GM23338 (cell line): ENCODE measurements around the gene ESPNL. TPM values are rescaled to one million over a fixed set of nuclear protein-coding genes. Genes with fewer than 3 reads are reported as not detected.

Experiments used
- ATAC-seq: fragments of 200-7000 bp; cut with Tn5 transposase; 3 replicates; pipeline ENCODE4 v1.9.1; 2020
- DNase-seq: peaks from one replicate; pipeline ENCODE4 v3.0.0-alpha.2; 2015; ENCODE audit warnings: low spot score
- H2AFZ ChIP-seq: fragments of 200-600 bp; sonication (generic); 2 replicates; pipeline ENCODE4 v1.8.0; 2016; ENCODE audit warnings: antibody characterized with exemption, mild to moderate bottlenecking, moderate library complexity
- H3F3A ChIP-seq: fragments of 200-600 bp; sonication (generic); replicated peaks from 2 replicates; pipeline ENCODE4 v1.8.0; 2017; ENCODE audit warnings: antibody characterized with exemption, mixed run types, low read depth
- H3K27ac ChIP-seq: fragments of 200-600 bp; sonication (generic); 2 replicates; pipeline ENCODE4 v1.6.1; 2016; ENCODE audit warnings: low read depth
- H3K27me3 ChIP-seq: fragments of 200-600 bp; sonication (generic); 2 replicates; pipeline ENCODE4 v1.8.0; 2016; ENCODE audit warnings: mild to moderate bottlenecking, mixed run types, moderate library complexity; ENCODE audit not compliant: insufficient read depth
- H3K36me3 ChIP-seq: fragments of 200-600 bp; sonication (generic); 2 replicates; pipeline ENCODE4 v1.8.0; 2016; ENCODE audit warnings: mild to moderate bottlenecking; ENCODE audit not compliant: insufficient read depth
- H3K4me1 ChIP-seq: fragments of 200-600 bp; sonication (generic); 2 replicates; pipeline ENCODE4 v1.8.0; 2016; ENCODE audit warnings: mild to moderate bottlenecking, moderate library complexity; ENCODE audit not compliant: insufficient read depth
- H3K4me2 ChIP-seq: fragments of 200-600 bp; sonication (generic); 2 replicates; pipeline ENCODE4 v1.7.1; 2017; ENCODE audit warnings: mixed run types
- H3K4me3 ChIP-seq: fragments of 200-600 bp; sonication (generic); 2 replicates; pipeline ENCODE4 v1.6.1; 2016; ENCODE audit warnings: mixed run types
- H3K79me2 ChIP-seq: fragments of 200-600 bp; sonication (generic); replicated peaks from 2 replicates; pipeline ENCODE4 v1.8.0; 2017; ENCODE audit warnings: mild to moderate bottlenecking; ENCODE audit not compliant: insufficient read depth
- H3K9me2 ChIP-seq: fragments of 200-600 bp; sonication (generic); 2 replicates; pipeline ENCODE4 v1.8.0; 2017; ENCODE audit not compliant: insufficient read depth
- H4K20me1 ChIP-seq: fragments of 200-600 bp; sonication (generic); replicated peaks from 2 replicates; pipeline ENCODE4 v1.8.0; 2017; ENCODE audit warnings: mild to moderate bottlenecking; ENCODE audit not compliant: insufficient read depth
- H3K27ac Mint-ChIP-seq: 2 replicates; pipeline ENCODE4 v1.8.0; 2020; ENCODE audit warnings: inconsistent platforms, mild to moderate bottlenecking, moderate library complexity, mixed read lengths
- H3K27me3 Mint-ChIP-seq: 3 replicates; pipeline ENCODE4 v1.8.0; 2022; ENCODE audit warnings: low read depth, mild to moderate bottlenecking, moderate library complexity, mixed read lengths, inconsistent platforms; ENCODE audit not compliant: insufficient read depth, poor library complexity
- H3K36me3 Mint-ChIP-seq: 3 replicates; pipeline ENCODE4 v1.8.0; 2021; ENCODE audit warnings: low read depth, mild to moderate bottlenecking, inconsistent platforms, moderate library complexity, mixed read lengths
- H3K4me1 Mint-ChIP-seq: 3 replicates; pipeline ENCODE4 v1.8.0; 2020; ENCODE audit warnings: mild to moderate bottlenecking, inconsistent platforms, mixed read lengths
- H3K4me3 Mint-ChIP-seq: 3 replicates; pipeline ENCODE4 v1.8.0; 2021; ENCODE audit warnings: moderate library complexity, mild to moderate bottlenecking, inconsistent platforms, mixed read lengths
- H3K9me3 Mint-ChIP-seq: 3 replicates; pipeline ENCODE4 v1.8.0; 2020; ENCODE audit warnings: moderate library complexity, mild to moderate bottlenecking, inconsistent platforms, mixed read lengths
- CREB1 ChIP-seq: fragments of 250-450 bp; sonication (Bioruptor Pico); IDR thresholded peaks from 2 replicates; pipeline ENCODE4 v1.5.0; 2020; ENCODE audit warnings: low read depth, mild to moderate bottlenecking, moderate library complexity
- EZH2 ChIP-seq: fragments of 200-600 bp; sonication (generic); IDR thresholded peaks from one replicate; pipeline ENCODE4 v1.8.0; 2017; ENCODE audit warnings: antibody characterized with exemption, mild to moderate bottlenecking, low read depth; ENCODE audit not compliant: unreplicated experiment
- EZH2phosphoT487 ChIP-seq: fragments of 200-600 bp; sonication (generic); IDR thresholded peaks from one replicate; pipeline ENCODE4 v1.8.1; 2018; ENCODE audit warnings: antibody characterized with exemption; ENCODE audit not compliant: unreplicated experiment
- JUNB ChIP-seq: IDR thresholded peaks from one replicate; pipeline ENCODE4 v1.6.1; 2016; ENCODE audit warnings: antibody characterized with exemption; ENCODE audit not compliant: unreplicated experiment
- NANOG ChIP-seq: IDR thresholded peaks from 2 replicates; pipeline ENCODE4 v1.6.1; 2016; ENCODE audit warnings: antibody characterized with exemption, borderline replicate concordance
- POLR2AphosphoS5 ChIP-seq: IDR thresholded peaks from 2 replicates; pipeline ENCODE4 v1.6.1; 2016; ENCODE audit warnings: antibody characterized with exemption, low read depth
- STAT1 ChIP-seq: IDR thresholded peaks from one replicate; pipeline ENCODE4 v1.6.1; 2016; ENCODE audit warnings: antibody characterized with exemption; ENCODE audit not compliant: unreplicated experiment
- ZNF114 ChIP-seq: fragments of 250-450 bp; sonication (Bioruptor Pico); IDR thresholded peaks from 2 replicates; pipeline ENCODE4 v1.5.0; 2020; ENCODE audit warnings: mild to moderate bottlenecking, moderate library complexity
- ZNF331 ChIP-seq: fragments of 250-450 bp; sonication (Bioruptor Pico); IDR thresholded peaks from 2 replicates; pipeline ENCODE4 v1.5.0; 2020; ENCODE audit warnings: low read depth, mild to moderate bottlenecking, moderate library complexity
- polyA plus RNA-seq: library from polyadenylated mRNA; unstranded; fragments of >200 nt; fragmentation: Nextera tagmentation; extraction: Ambion mirVana; gene quantifications from 2 replicates; pipeline ENCODE4 v1.2.1, GENCODE V29; 2016
- total RNA-seq: library from RNA; depleted of rRNA; stranded (reverse); fragments of >200 nt; shearing (Covaris generic); gene quantifications from 2 replicates; pipeline ENCODE4 v1.2.3, GENCODE V29; 2014
- TF ChIP-seq, protein P1 (sequence below): IDR thresholded peaks from one replicate; pipeline ENCODE4 v1.6.1; 2018; ENCODE audit warnings: antibody characterized with exemption; ENCODE audit not compliant: unreplicated experiment
- TF ChIP-seq, protein P2 (sequence below): fragments of 250-450 bp; sonication (Bioruptor Pico); IDR thresholded peaks from 2 replicates; pipeline ENCODE4 v1.5.0; 2020; ENCODE audit warnings: mild to moderate bottlenecking, moderate library complexity
- TF ChIP-seq, protein P3 (sequence below), 2 experiments: fragments of 200-600 bp in 1 of 2; sonication (generic) in 1 of 2; conservative IDR thresholded peaks; 2 replicates each; pipeline versions ENCODE4 v1.5.1 to v1.6.1; 2016 to 2017; ENCODE audit warnings: antibody characterized with exemption in 2 of 2, low read depth in 2 of 2, mild to moderate bottlenecking in 2 of 2, moderate library complexity in 1 of 2
- TF ChIP-seq, protein P4 (sequence below): IDR thresholded peaks from 2 replicates; pipeline ENCODE4 v1.6.1; 2016; ENCODE audit warnings: antibody characterized with exemption

ESPNL gene
- total and polyA plus RNA-seq, 2 experiments from 2014 or later = 0.44 to 3.1 TPM

DNA sequence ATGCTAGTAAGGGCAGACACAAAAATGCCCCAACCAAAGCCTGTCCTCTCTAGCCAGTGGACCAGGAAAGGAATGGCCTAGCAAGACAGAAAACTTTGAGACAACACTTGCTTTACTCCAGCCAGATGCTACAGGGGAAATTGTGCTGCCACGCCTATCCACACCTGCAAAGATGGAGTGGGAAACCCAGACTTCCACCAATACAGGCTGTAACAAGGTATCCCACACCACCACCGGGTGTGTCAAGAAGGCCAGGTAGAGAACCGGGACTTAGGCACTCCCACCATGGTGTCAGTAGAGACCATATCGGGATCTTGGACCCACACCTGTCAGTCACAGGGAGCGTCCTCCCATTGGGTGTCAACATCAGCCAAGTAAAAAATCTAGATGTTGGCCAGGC is 16.2 kb upstream of the ESPNL start:
- Histone ChIP-seq H3K36me3 (peaks cover 56% of the 10 kb centered on the region), H3K27me3 (no peaks in the 10 kb centered on the region), H4K20me1 (peaks cover 8% of the 10 kb centered on the region; the same call in 1 of the 2 replicates), H3K4me3 (no peak overlapping the region), H3K79me2 (peaks cover 12% of the 10 kb centered on the region), H3K4me2 (no peak overlapping the region), H3K4me1 (peaks cover 14% of the 10 kb centered on the region), H3K9me2 (no peaks in the 10 kb centered on the region), H3K27ac (no peak overlapping the region), H3F3A (0 out of 2 replicates have a peak, but pooled peaks cover 6% of the 10 kb centered on the region), H2AFZ (no peak overlapping the region)
- H3K4me1 Mint-ChIP-seq = peaks cover 15% of the 10 kb centered on the region
- no peaks in the 10 kb centered on the region; the same call in 2 of the 3 replicates for H3K9me3 Mint-ChIP-seq
- H3K36me3 Mint-ChIP-seq = peaks cover 93% of the 10 kb centered on the region
- no peak overlapping the region for H3K27ac Mint-ChIP-seq
- H3K4me3 Mint-ChIP-seq = no peak overlapping the region
- TF ChIP-seq, protein P1, sequence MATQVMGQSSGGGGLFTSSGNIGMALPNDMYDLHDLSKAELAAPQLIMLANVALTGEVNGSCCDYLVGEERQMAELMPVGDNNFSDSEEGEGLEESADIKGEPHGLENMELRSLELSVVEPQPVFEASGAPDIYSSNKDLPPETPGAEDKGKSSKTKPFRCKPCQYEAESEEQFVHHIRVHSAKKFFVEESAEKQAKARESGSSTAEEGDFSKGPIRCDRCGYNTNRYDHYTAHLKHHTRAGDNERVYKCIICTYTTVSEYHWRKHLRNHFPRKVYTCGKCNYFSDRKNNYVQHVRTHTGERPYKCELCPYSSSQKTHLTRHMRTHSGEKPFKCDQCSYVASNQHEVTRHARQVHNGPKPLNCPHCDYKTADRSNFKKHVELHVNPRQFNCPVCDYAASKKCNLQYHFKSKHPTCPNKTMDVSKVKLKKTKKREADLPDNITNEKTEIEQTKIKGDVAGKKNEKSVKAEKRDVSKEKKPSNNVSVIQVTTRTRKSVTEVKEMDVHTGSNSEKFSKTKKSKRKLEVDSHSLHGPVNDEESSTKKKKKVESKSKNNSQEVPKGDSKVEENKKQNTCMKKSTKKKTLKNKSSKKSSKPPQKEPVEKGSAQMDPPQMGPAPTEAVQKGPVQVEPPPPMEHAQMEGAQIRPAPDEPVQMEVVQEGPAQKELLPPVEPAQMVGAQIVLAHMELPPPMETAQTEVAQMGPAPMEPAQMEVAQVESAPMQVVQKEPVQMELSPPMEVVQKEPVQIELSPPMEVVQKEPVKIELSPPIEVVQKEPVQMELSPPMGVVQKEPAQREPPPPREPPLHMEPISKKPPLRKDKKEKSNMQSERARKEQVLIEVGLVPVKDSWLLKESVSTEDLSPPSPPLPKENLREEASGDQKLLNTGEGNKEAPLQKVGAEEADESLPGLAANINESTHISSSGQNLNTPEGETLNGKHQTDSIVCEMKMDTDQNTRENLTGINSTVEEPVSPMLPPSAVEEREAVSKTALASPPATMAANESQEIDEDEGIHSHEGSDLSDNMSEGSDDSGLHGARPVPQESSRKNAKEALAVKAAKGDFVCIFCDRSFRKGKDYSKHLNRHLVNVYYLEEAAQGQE = no peak
- TF ChIP-seq, protein P2, sequence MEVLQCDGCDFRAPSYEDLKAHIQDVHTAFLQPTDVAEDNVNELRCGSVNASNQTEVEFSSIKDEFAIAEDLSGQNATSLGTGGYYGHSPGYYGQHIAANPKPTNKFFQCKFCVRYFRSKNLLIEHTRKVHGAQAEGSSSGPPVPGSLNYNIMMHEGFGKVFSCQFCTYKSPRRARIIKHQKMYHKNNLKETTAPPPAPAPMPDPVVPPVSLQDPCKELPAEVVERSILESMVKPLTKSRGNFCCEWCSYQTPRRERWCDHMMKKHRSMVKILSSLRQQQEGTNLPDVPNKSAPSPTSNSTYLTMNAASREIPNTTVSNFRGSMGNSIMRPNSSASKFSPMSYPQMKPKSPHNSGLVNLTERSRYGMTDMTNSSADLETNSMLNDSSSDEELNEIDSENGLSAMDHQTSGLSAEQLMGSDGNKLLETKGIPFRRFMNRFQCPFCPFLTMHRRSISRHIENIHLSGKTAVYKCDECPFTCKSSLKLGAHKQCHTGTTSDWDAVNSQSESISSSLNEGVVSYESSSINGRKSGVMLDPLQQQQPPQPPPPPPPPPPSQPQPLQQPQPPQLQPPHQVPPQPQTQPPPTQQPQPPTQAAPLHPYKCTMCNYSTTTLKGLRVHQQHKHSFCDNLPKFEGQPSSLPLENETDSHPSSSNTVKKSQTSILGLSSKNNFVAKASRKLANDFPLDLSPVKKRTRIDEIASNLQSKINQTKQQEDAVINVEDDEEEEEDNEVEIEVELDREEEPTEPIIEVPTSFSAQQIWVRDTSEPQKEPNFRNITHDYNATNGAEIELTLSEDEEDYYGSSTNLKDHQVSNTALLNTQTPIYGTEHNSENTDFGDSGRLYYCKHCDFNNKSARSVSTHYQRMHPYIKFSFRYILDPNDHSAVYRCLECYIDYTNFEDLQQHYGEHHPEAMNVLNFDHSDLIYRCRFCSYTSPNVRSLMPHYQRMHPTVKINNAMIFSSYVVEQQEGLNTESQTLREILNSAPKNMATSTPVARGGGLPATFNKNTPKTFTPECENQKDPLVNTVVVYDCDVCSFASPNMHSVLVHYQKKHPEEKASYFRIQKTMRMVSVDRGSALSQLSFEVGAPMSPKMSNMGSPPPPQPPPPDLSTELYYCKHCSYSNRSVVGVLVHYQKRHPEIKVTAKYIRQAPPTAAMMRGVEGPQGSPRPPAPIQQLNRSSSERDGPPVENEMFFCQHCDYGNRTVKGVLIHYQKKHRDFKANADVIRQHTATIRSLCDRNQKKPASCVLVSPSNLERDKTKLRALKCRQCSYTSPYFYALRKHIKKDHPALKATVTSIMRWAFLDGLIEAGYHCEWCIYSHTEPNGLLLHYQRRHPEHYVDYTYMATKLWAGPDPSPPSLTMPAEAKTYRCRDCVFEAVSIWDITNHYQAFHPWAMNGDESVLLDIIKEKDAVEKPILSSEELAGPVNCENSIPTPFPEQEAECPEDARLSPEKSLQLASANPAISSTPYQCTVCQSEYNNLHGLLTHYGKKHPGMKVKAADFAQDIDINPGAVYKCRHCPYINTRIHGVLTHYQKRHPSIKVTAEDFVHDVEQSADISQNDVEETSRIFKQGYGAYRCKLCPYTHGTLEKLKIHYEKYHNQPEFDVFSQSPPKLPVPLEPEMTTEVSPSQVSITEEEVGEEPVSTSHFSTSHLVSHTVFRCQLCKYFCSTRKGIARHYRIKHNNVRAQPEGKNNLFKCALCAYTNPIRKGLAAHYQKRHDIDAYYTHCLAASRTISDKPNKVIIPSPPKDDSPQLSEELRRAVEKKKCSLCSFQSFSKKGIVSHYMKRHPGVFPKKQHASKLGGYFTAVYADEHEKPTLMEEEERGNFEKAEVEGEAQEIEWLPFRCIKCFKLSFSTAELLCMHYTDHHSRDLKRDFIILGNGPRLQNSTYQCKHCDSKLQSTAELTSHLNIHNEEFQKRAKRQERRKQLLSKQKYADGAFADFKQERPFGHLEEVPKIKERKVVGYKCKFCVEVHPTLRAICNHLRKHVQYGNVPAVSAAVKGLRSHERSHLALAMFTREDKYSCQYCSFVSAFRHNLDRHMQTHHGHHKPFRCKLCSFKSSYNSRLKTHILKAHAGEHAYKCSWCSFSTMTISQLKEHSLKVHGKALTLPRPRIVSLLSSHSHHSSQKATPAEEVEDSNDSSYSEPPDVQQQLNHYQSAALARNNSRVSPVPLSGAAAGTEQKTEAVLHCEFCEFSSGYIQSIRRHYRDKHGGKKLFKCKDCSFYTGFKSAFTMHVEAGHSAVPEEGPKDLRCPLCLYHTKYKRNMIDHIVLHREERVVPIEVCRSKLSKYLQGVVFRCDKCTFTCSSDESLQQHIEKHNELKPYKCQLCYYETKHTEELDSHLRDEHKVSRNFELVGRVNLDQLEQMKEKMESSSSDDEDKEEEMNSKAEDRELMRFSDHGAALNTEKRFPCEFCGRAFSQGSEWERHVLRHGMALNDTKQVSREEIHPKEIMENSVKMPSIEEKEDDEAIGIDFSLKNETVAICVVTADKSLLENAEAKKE (CRISPR knock-in tag) = no peak
- no peak for TF ChIP-seq CREB1 (CRISPR knock-in tag)
- no peak for TF ChIP-seq ZNF331 (CRISPR knock-in tag)
- TF ChIP-seq, protein P3, sequence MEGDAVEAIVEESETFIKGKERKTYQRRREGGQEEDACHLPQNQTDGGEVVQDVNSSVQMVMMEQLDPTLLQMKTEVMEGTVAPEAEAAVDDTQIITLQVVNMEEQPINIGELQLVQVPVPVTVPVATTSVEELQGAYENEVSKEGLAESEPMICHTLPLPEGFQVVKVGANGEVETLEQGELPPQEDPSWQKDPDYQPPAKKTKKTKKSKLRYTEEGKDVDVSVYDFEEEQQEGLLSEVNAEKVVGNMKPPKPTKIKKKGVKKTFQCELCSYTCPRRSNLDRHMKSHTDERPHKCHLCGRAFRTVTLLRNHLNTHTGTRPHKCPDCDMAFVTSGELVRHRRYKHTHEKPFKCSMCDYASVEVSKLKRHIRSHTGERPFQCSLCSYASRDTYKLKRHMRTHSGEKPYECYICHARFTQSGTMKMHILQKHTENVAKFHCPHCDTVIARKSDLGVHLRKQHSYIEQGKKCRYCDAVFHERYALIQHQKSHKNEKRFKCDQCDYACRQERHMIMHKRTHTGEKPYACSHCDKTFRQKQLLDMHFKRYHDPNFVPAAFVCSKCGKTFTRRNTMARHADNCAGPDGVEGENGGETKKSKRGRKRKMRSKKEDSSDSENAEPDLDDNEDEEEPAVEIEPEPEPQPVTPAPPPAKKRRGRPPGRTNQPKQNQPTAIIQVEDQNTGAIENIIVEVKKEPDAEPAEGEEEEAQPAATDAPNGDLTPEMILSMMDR (conservative IDR thresholded peaks at IDR 0.05; ENCODE audit: low read depth in 2 of 2) = no peak
- no peak for TF ChIP-seq JUNB
- no peak for TF ChIP-seq STAT1
- TF ChIP-seq, protein P4, sequence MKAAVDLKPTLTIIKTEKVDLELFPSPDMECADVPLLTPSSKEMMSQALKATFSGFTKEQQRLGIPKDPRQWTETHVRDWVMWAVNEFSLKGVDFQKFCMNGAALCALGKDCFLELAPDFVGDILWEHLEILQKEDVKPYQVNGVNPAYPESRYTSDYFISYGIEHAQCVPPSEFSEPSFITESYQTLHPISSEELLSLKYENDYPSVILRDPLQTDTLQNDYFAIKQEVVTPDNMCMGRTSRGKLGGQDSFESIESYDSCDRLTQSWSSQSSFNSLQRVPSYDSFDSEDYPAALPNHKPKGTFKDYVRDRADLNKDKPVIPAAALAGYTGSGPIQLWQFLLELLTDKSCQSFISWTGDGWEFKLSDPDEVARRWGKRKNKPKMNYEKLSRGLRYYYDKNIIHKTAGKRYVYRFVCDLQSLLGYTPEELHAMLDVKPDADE = no peak
- TF ChIP-seq EZH2 = no peak
- no peak for TF ChIP-seq ZNF114
- no peak for TF ChIP-seq NANOG
- no peak for TF ChIP-seq EZH2phosphoT487
- no peak for TF ChIP-seq POLR2AphosphoS5
- H3K27me3 Mint-ChIP-seq = peaks cover 7% of the 10 kb centered on the region
- DNase-seq (no peak), ATAC-seq (no peak)
